Panc1 (cell line): Measurements from ENCODE around the gene SELENOM. TPM values are rescaled to one million over a fixed set of nuclear protein-coding genes. Genes with fewer than 3 reads are reported as not detected.

Experiments
- ATAC-seq: fragments of 200-7000 bp; cut with Tn5 transposase; 2 replicates; pipeline ENCODE4 v1.9.1; 2020; ENCODE audit warnings: mild to moderate bottlenecking, moderate library complexity
- BruUV-seq: library from RNA; stranded (reverse); fragments of 400-500 nt; replicated peaks from 2 replicates; lab custom pipeline; 2021; lab: Mats Ljungman, UMichigan
- CTCF ChIA-PET: fragments of 300-600 bp; sonication (Branson Sonifier 250); formaldehyde crosslinking; loops from one replicate; lab custom pipeline; 2022; ENCODE audit warnings: antibody characterized with exemption; lab: Charles Lee
- POLR2A ChIA-PET: fragments of 300-600 bp; sonication (Branson Sonifier 250); formaldehyde crosslinking; loops from one replicate; lab custom pipeline; 2022; ENCODE audit warnings: antibody characterized with exemption; lab: Charles Lee
- DNase-seq: peaks from one replicate; pipeline ENCODE4 v3.0.0-alpha.2; 2010; ENCODE audit warnings: low read depth, low spot score
- H3K27ac ChIP-seq: 2 replicates; pipeline ENCODE4 v1.5.1; 2011; ENCODE audit warnings: mild to moderate bottlenecking, low read length, inconsistent platforms
- H3K27me3 ChIP-seq: fragments of 200-500 bp; sonication (Bioruptor generic); 2 replicates; pipeline ENCODE4 v1.6.0; 2014; ENCODE audit warnings: low read length, inconsistent platforms; ENCODE audit not compliant: control insufficient read depth, insufficient read depth
- H3K36me3 ChIP-seq: fragments of 200-500 bp; sonication (Bioruptor generic); 2 replicates; pipeline ENCODE4 v1.5.1; 2014; ENCODE audit warnings: inconsistent platforms, mild to moderate bottlenecking, low read length, moderate library complexity; ENCODE audit not compliant: control insufficient read depth, insufficient read depth
- H3K4me1 ChIP-seq: 2 replicates; pipeline ENCODE4 v1.5.1; 2011; ENCODE audit warnings: inconsistent platforms, mild to moderate bottlenecking, low read length, moderate library complexity; ENCODE audit not compliant: control insufficient read depth, insufficient read depth
- H3K4me3 ChIP-seq, 2 experiments: 2 replicates each; pipeline ENCODE4 v1.5.1; 2011 to 2012; ENCODE audit warnings: low read depth in 2 of 2, low read length in 2 of 2, mild to moderate bottlenecking in 2 of 2, inconsistent platforms in 1 of 2, moderate library complexity in 1 of 2
- H3K9me3 ChIP-seq: fragments of 200-500 bp; sonication (Bioruptor generic); 2 replicates; pipeline ENCODE4 v1.5.1; 2014; ENCODE audit warnings: low read depth, mild to moderate bottlenecking, inconsistent platforms, low read length, moderate library complexity; ENCODE audit not compliant: control insufficient read depth, insufficient read depth
- CTCF ChIP-seq: fragments of 450-650 bp; IDR thresholded peaks from 2 replicates; pipeline ENCODE4 v1.5.1; 2017; ENCODE audit warnings: mild to moderate bottlenecking
- POLR2AphosphoS5 ChIP-seq: IDR thresholded peaks from 2 replicates; pipeline ENCODE4 v1.6.1; 2012; ENCODE audit warnings: mild to moderate bottlenecking, low read depth, low read length, moderate library complexity
- REST ChIP-seq, 2 experiments: IDR thresholded peaks; 2 replicates each; pipeline ENCODE4 v1.6.1; 2011 to 2012; ENCODE audit warnings: low read depth in 2 of 2, control low read depth in 1 of 2, low read length in 1 of 2, mild to moderate bottlenecking in 1 of 2, moderate library complexity in 1 of 2; ENCODE audit not compliant: insufficient read depth in 1 of 2
- SIN3A ChIP-seq: IDR thresholded peaks from 2 replicates; pipeline ENCODE4 v1.6.1; 2012; ENCODE audit warnings: low read depth, mild to moderate bottlenecking, low read length, moderate library complexity, borderline replicate concordance; ENCODE audit not compliant: insufficient read depth
- TCF7L2 ChIP-seq: IDR thresholded peaks from 2 replicates; pipeline ENCODE4 v1.6.1; 2011; ENCODE audit warnings: mild to moderate bottlenecking, low read depth, low read length, inconsistent platforms
- in situ Hi-C: cut with HindIII; loops from 2 replicates; pipeline ENCODE4 v1.10.0; 2016; ENCODE audit warnings: low sequenced_read_pairs, low pct_unique_long_range_greater_than_20kb
- intact Hi-C: fragments of 100-400 bp; cut with micrococcal nuclease; formaldehyde crosslinking; loops from one replicate; pipeline ENCODE4 v1.10.0; 2022; ENCODE audit not compliant: unreplicated experiment
- total RNA-seq: library from RNA; stranded (reverse); gene quantifications from one replicate; pipeline ENCODE4 v1.2.1, GENCODE V29; 2021; ENCODE audit not compliant: unreplicated experiment

SELENOM gene
- total RNA-seq, 1 experiment from 2014 or later = 84.4 TPM

- ATAC-seq (no peak), DNase-seq (no peak)
- ChIA-PET POLR2A (interaction anchor here (0.6 kb wide), 1 partner anchor 377 kb away, joined by 15 read pairs; no protein-coding TSS in a partner anchor), CTCF (no interaction called here)
- H3K36me3 ChIP-seq = no peaks in the 10 kb centered on the region
- H3K4me1 ChIP-seq = peaks cover 9% of the 10 kb centered on the region; the same call in 1 of the 2 replicates
- no peak overlapping the region for H3K4me3 ChIP-seq
- in situ Hi-C loops (no loop called here), intact Hi-C loops (no loop called here)
- no TSS peak for BruUV-seq
- H3K9me3 ChIP-seq = no peaks in the 10 kb centered on the region
- no peaks in the 10 kb centered on the region for H3K27me3 ChIP-seq
- no peak overlapping the region for H3K27ac ChIP-seq
- TF ChIP-seq TCF7L2 (no peak), CTCF (no peak), REST (IDR thresholded peaks at IDR 0.05; ENCODE audit: insufficient read depth in 1 of 2, low read depth in 2 of 2, low read length in 1 of 2) (no peak), SIN3A (no peak), POLR2AphosphoS5 (no peak)
Measured at GRCh38 chr22:31056986-31057599, 50.3 kb downstream of the SELENOM start.

- in situ Hi-C loops = no loop called here
- Histone ChIP-seq H3K36me3 (no peaks in the 10 kb centered on the region), H3K9me3 (no peaks in the 10 kb centered on the region), H3K4me3 (no peak overlapping the region), H3K27ac (peak overlapping the region; percentile 39; the same call in 1 of the 2 replicates), H3K27me3 (no peaks in the 10 kb centered on the region), H3K4me1 (peaks cover 9% of the 10 kb centered on the region; the same call in 1 of the 2 replicates)
- CTCF ChIA-PET = no interaction called here
- intact Hi-C loops = no loop called here
- TF ChIP-seq REST (IDR thresholded peaks at IDR 0.05; ENCODE audit: insufficient read depth in 1 of 2, low read depth in 2 of 2, low read length in 1 of 2) (no peak), SIN3A (no peak), CTCF (no peak), POLR2AphosphoS5 (no peak), TCF7L2 (no peak)
- ATAC-seq (peak; percentile 95), DNase-seq (peak; percentile 79)
- POLR2A ChIA-PET = no interaction called here
- no TSS peak for BruUV-seq
Measured at GRCh38 chr22:31055635-31056159, 51.7 kb downstream of the SELENOM start.
